HG03159 (cell line): Measurements from ENCODE around the gene LNP1.
"Not testable (repeated sequence)": the region's sequence is repeated elsewhere in the genome, so short reads cannot be mapped to it uniquely, and the experiment has no call there.

Source experiments
- ATAC-seq: cut with Tn5 transposase; IDR thresholded peaks from one replicate; pipeline ENCODE4 v1.9.1; 2021; ENCODE audit warnings: mild to moderate bottlenecking, moderate library complexity; ENCODE audit not compliant: unreplicated experiment

Gene LNP1

DNA sequence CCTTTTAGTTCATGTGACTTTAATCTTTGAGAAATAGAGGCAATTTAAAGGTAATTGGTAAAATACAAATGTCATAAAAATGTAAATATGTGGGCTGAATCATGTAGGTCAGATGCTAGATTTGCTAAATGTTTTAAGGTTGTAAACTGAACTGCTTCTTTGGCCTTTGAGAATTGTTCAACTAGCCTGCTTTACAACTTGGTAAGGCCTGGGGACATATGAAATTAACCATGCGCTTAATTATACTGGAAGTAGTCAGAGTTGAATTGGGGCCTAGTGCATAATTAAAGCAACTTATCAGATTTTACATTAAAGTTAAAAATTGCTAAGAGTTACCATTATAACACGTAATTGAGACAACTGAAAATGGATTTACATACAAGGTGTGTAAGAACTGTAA lies 70.1 kb downstream of the LNP1 start:
- no peak for ATAC-seq

DNA sequence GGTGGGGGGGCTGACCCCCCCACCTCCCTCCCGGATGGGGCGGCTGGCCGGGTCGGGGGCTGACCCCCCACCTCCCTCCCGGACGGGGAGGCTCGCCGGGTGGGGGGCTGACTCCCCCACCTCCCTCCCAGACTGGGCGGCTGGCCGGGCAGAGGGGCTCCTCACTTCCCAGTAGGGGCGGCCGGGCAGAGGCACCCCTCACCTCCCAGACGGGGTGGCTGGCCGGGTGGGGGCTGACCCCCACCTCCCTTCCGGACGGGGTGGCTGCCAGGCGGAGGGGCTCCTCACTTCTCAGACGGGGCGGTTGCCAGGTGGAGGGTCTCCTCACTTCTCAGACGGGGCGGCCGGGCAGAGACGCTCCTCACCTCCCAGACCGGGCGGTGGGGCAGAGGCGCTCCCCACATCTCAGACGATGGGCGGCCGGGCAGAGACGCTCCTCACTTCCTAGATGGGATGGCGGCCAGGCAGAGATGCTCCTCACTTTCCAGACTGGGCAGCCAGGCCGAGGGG lies 76.6 kb downstream of the LNP1 start:
- ATAC-seq: not testable (repeated sequence)

DNA sequence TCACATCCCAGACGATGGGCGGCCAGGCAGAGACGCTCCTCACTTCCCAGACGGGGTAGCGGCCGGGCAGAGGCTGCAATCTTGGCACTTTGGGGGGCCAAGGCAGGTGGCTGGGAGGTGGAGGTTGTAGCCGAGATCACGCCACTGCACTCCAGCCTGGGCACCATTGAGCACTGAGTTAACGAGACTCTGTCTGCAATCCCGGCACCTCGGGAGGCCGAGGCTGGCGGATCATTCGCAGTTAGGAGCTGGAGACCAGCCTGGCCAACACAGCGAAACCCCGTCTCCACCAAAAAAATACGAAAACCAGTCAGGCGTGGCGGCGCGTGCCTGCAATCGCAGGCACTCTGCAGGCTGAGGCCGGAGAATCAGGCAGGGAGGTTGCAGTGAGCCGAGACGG lies 77.2 kb downstream of the LNP1 start:
- ATAC-seq: not testable (repeated sequence)

DNA sequence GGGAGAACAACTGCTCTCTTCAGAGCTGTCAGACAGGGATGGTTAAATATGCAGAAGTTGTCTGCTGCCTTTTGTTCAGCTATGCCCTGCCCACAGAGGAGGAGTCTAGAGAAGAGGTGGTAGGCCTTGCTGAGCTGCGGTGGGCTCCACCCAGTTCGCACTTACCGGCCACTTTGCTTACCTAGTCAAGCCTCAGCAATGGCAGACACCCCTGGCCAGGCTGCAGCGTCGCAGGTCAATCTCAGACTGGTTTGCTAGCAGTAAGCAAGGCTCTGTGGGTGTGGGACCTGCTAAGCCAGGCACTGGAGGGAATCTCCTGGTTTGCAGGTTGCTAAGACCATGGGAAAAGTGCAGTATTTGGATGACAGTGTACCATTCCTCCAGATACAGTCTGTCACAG lies 78.7 kb downstream of the LNP1 start:
- no peak for ATAC-seq

DNA sequence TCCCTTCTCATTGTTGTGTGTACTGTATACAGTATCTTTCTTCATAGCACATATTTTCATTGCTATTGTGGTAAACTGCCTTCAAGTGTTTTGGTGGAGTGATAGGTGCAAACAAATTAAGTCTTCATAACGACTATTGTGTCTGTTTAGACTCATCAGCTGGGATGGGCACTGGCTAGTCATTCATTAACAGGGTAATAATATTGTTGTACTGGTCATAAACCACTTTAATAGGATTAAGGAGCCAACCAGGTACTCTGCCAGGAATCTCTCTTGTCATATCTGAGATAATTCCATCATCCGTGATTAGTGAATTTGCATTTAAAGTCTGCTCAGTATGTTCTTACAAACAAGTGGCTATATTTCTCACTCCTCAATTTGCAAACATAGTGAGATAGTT lies 80.8 kb downstream of the LNP1 start:
- ATAC-seq: no peak

DNA sequence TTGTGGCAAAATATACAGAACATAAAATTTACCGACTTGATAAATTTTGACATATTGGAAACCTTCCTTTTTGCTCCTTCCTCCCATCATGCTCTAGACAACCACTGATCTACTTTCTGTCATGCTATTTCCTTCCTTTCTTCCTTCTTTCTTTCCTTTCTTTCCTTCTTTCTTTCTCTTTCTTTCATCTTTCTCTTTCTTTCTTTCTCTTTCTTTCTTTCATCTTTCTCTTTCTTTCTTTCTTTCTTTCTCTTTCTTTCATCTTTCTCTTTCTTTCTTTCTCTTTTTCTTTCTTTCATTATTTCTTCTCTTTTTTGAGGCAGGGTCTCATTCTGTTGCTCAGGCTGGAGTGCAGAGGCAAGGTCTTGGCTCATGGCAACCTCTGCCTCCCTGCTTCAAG lies 82.2 kb downstream of the LNP1 start:
- ATAC-seq: no peak

DNA sequence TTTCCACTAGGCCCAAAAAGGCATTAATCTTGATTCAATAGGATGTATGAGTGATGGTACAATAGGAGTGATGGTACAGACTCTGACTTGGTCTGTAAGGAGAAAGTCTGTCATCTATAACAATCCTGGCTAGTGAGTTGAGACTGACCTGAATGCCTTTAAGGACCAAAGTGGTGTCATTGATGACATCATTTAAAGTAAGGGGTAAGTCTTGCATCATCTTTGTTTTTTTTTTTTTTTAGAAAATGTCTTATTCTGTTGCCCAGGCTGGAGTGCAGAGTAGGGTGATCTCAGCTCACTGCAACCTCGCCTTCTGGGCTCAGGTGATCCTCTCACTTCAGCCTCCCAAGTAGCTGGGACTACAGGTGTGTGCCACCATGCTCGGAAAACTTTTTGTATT lies 85.5 kb downstream of the LNP1 start:
- no peak for ATAC-seq

DNA sequence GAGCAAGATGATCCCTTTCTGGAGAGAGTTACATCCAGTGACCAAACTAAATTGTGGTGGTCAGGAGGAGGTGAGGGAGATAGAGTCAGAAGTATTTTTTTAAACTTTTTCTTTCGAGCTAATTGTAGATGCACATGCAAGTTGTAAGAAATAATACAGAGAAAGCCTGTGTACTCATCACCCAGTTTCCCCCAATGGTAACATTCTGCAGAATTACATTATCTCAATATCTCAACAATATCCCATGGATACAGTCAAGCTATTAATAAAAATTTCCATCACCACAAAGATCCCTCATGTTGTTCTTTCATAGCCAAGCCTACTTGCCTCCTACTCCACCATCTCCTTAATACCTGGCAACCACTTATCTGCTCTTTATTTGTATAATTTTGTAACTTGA lies 87.8 kb downstream of the LNP1 start:
- no peak for ATAC-seq

DNA sequence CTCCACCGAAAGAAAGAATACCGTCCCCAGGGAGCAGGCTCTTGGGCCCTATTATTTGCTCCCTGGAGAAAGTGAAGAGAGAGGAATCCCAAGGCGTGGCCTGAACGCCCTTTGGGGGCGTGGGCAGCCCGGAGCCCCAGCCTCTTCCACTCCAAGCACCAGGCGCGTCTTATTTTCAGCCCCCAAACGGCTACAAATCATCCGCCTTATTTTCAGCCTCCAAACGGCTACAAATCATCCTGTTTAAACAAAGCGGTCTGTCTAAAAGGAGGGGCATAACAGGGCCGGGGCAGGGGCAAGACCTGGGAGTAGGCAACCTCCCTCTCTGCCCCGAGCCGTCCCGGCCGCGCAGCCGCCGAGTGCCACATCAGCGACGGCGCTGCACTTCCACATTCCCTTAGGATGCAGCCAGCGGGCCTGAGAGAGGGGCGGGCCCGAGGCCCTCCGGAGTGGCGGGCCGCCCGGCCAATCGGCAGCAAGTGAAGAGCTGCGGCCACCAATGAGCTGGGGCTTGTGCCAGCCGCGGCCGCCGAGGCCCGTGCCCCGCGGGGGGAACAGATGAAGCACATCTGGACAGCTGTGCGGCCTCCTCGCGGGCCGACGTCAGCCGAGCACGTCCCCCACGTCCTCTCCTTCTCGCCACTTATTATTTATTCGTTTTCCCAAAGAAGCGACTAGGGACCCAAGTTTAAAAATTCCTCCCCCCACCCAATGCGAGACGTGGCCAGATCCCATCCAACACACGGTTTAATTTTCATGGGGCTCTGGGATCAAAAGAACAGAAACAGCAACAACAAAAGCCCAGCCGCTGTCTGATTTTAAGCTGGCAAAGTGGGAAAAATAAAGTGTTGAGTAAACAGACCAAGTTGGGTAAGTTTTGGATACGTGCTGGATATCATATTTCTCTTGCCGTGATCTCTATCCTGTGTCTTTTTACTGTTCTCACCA lies 91.0 kb downstream of the LNP1 start, which contains the start of gene TMEM45A:
TSS of gene TMEM45A (plus strand) at position 561 of the 948 bp plus-strand sequence. CDS start 62,593 bp downstream, outside the sequence.
- peak; percentile 98 for ATAC-seq

DNA sequence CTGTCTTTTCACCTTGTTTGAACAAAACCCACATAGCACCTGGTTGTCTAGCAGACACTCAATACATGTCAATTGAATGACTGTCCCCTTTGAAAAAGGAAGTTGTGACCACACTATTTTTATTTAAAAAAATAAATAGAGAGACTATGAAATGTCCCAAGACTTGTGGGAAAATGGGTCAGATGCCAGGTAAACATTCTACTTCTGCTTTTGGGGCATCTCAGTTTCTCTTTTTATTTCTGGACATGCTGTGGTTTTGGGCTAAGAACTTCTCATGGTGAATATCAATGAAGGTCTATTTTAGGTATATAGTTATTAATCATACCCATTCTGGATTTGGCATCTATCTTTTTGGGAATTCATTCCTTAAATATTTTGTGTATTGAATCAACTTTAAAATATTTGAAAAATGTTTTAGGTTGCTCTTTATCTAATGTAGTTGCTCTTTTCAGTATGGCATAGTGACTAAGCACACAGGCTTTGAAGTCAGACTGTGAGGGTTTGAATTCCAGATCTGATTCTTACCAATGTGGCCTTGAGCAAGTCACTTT lies 95.4 kb downstream of the LNP1 start:
- peak; percentile 31 for ATAC-seq

DNA sequence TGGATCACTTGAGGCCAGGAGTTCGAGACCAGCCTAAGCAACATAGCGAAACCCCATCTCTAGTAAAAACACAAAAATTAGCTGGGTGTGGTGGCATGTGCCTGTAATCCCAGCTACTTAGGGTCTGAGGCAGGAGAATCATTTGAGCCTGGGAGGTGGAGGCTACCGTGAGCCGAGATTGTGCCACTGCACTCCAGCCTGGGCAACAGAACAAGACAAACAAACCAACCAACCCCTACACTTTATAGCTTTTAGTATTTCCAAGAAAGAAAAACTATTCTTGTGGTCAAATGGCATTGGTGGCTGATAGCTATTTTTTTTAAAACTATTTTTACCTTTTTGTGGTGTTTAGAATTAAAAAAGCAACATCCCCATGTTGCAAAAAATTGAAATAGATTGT lies 98.3 kb downstream of the LNP1 start:
- ATAC-seq: no peak

DNA sequence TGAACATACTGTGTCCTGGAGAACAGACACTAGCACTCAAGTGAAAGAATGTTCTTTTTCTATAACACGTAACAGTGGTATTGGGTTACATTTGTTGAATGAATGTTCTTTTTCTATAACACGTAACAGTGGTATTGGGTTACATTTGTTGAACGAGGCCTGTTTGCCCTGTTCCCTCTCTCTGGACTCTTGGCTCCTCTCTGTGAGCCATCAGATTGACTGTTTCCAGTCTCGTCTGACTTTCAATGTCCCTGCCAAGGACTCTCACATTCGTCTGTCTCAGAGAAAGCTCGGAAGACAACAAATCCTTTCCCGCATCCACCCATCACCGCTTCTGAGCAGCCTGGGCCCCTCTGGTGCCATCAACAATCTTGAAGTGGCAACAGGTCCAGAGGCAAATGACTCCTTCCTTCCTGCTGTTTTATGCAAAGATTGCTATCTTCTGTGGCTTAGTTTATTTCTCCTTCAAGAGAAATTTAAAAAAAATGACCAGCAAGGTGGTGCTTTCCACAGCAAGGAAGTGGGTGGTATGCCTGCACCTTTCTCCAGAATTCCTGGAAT lies 99.1 kb downstream of the LNP1 start:
- no peak for ATAC-seq

DNA sequence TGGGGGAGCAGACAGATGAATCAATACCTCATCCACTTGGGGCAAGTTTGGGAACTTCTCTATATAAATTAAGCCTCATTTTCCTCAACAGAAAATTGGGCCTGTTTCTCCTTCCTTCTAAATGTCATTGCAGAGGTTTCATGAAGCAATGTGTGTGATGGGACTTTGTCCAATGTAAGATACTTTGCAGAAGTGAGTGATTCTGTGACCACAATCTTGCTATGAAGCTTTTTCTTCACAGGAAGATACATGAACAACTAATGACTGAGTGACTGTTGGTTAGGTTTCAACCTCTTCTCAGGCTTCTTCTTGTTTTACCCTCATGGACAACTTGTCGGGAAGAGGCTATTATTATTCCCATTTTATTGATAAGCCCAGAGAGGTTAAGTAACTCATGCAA lies 102.1 kb downstream of the LNP1 start:
- no peak for ATAC-seq
